Endodermal cell (in vitro differentiated cells): ENCODE data around the gene FEN1. TPM values are rescaled to one million over a fixed set of nuclear protein-coding genes. Genes with fewer than 3 reads are reported as not detected.

ENCODE experiments used
- DNase-seq: peaks from one replicate; pipeline ENCODE4 v3.0.0-alpha.2; 2017
- H3K27ac ChIP-seq: 2 replicates; pipeline ENCODE4 v1.5.1; 2013; ENCODE audit warnings: mild to moderate bottlenecking, low read depth, low read length, moderate library complexity
- H3K27me3 ChIP-seq: 2 replicates; pipeline ENCODE4 v1.6.1; 2013; ENCODE audit warnings: mild to moderate bottlenecking, low read length, moderate library complexity; ENCODE audit not compliant: insufficient read depth, control insufficient read depth, poor library complexity, severe bottlenecking
- H3K36me3 ChIP-seq: 2 replicates; pipeline ENCODE4 v1.7.0; 2013; ENCODE audit warnings: mild to moderate bottlenecking, low read length, moderate library complexity; ENCODE audit not compliant: control insufficient read depth, insufficient read depth
- H3K4me1 ChIP-seq: one replicate; pipeline ENCODE4 v1.7.0; 2013; ENCODE audit warnings: low read length; ENCODE audit not compliant: control insufficient read depth, insufficient read depth
- H3K4me3 ChIP-seq: 2 replicates; pipeline ENCODE4 v1.5.1; 2013; ENCODE audit warnings: mild to moderate bottlenecking, low read length, moderate library complexity
- H3K9ac ChIP-seq: 2 replicates; pipeline ENCODE4 v1.6.1; 2013; ENCODE audit warnings: mild to moderate bottlenecking, low read length, moderate library complexity; ENCODE audit not compliant: poor library complexity, severe bottlenecking; ENCODE audit errors: extremely low read depth
- H3K9me3 ChIP-seq: 2 replicates; pipeline ENCODE4 v1.6.1; 2013; ENCODE audit warnings: mild to moderate bottlenecking, low read length, moderate library complexity; ENCODE audit not compliant: control insufficient read depth
- H3K27ac Mint-ChIP-seq: 2 replicates; pipeline ENCODE4 v1.8.0; 2020; ENCODE audit warnings: mixed read lengths
- H3K27me3 Mint-ChIP-seq: 2 replicates; pipeline ENCODE4 v1.8.0; 2021; ENCODE audit warnings: mild to moderate bottlenecking, mixed read lengths; ENCODE audit not compliant: insufficient read depth
- H3K36me3 Mint-ChIP-seq: 2 replicates; pipeline ENCODE4 v1.8.0; 2020; ENCODE audit warnings: low read depth, mixed read lengths
- H3K4me1 Mint-ChIP-seq: 2 replicates; pipeline ENCODE4 v1.8.0; 2020; ENCODE audit warnings: mixed read lengths
- H3K4me3 Mint-ChIP-seq: 2 replicates; pipeline ENCODE4 v1.8.0; 2020; ENCODE audit warnings: mild to moderate bottlenecking, moderate library complexity, mixed read lengths
- H3K9me3 Mint-ChIP-seq: 2 replicates; pipeline ENCODE4 v1.8.0; 2020; ENCODE audit warnings: mild to moderate bottlenecking, mixed read lengths
- CTCF ChIP-seq: fragments of 200-600 bp; sonication (generic); conservative IDR thresholded peaks from 2 replicates; pipeline ENCODE4 v1.5.0; 2021; ENCODE audit warnings: antibody characterized with exemption, mild to moderate bottlenecking
- WGBS, 2 experiments: methylation state at CpG; one replicate each; pipeline versions ENCODE4 v1.1.5 to v1.1.7; 2013; ENCODE audit warnings: missing lambda C conversion rate in 2 of 2, mixed read lengths in 1 of 2; ENCODE audit not compliant: insufficient coverage in 1 of 2, insufficient read length in 1 of 2; 5-methylcytosine and 5-hydroxymethylcytosine counted together
- total RNA-seq, 2 donors: library from RNA; stranded (reverse); fragmentation: NEBNext Ultra II Directional in 1 of 2; extraction: Animal tissue kit (Norgen Biotek cat#: 25700) in 1 of 2; gene quantifications; 2 replicates in 1 of 2; 3 replicates in 1 of 2; pipeline ENCODE4 v1.2.1, GENCODE V29; 2021

FEN1 gene
- total RNA-seq, 2 donors from 2014 or later, result 66.7 to 81.8 TPM

DNA sequence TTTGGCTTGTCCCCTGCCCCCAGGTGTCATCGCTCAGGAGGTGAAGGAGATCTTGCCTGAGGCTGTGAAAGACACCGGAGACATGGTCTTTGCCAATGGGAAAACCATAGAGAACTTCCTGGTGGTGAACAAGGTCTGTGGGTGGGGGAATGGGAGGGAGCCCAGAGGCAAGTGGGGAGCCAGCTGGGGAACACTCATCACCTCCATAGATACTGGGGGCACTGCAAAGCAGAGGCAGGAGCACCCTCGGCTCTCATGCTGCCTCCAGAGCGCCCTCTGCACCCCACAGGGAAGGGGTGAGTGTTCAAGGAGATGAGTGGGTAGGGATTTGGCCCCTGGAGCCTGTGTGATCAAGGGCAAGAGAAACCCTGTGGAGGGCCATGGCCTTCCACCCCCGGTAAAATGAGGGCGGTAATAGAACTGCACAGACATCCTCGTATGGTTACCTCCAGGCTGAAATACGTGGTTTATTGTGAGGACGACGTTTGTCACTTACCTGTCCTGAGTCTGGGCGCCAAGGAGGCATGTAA lies 14.3 kb upstream of the FEN1 start:
- Mint-ChIP-seq H3K4me1 (no peaks in the 10 kb centered on the region), H3K36me3 (peaks cover 34% of the 10 kb centered on the region), H3K27ac (no peak overlapping the region), H3K4me3 (no peak overlapping the region), H3K9me3 (no peaks in the 10 kb centered on the region), H3K27me3 (no peaks in the 10 kb centered on the region)
- TF ChIP-seq CTCF, result no peak
- H3K36me3 ChIP-seq, result peaks cover 19% of the 10 kb centered on the region
- DNase-seq, result no peak
- H3K9me3 ChIP-seq, result no peaks in the 10 kb centered on the region
- H3K27ac ChIP-seq, result no peak overlapping the region
- H3K9ac ChIP-seq, result no peak overlapping the region
- WGBS, 2 experiments, result 90 to 95% methylated on average over 7 to 11 of the region's 11 CpGs
- no peaks in the 10 kb centered on the region for H3K27me3 ChIP-seq
- H3K4me3 ChIP-seq, result no peak overlapping the region
- H3K4me1 ChIP-seq, result no peaks in the 10 kb centered on the region

GRCh38 chr11:61778920-61779650 lies 13.6 kb upstream of the FEN1 start:
- no peaks in the 10 kb centered on the region for H3K27me3 ChIP-seq
- Mint-ChIP-seq H3K4me3 (no peak overlapping the region), H3K27ac (no peak overlapping the region), H3K36me3 (peaks cover 34% of the 10 kb centered on the region), H3K4me1 (no peaks in the 10 kb centered on the region), H3K27me3 (no peaks in the 10 kb centered on the region), H3K9me3 (no peaks in the 10 kb centered on the region)
- H3K9me3 ChIP-seq, result no peaks in the 10 kb centered on the region
- no peak for TF ChIP-seq CTCF
- 96 to 98% methylated on average over 18 to 24 of the region's 24 CpGs for WGBS, 2 experiments
- no peak overlapping the region for H3K9ac ChIP-seq
- no peak overlapping the region for H3K27ac ChIP-seq
- H3K4me1 ChIP-seq, result no peaks in the 10 kb centered on the region
- no peak for DNase-seq
- no peak overlapping the region for H3K4me3 ChIP-seq
- peaks cover 20% of the 10 kb centered on the region for H3K36me3 ChIP-seq

GRCh38 chr11:61779666-61780525 lies 12.8 kb upstream of the FEN1 start:
- H3K4me1 ChIP-seq, result no peaks in the 10 kb centered on the region
- WGBS, 2 experiments, result 89 to 92% methylated on average over 9 to 14 of the region's 14 CpGs
- Mint-ChIP-seq H3K4me3 (no peak overlapping the region), H3K9me3 (no peaks in the 10 kb centered on the region), H3K27ac (no peak overlapping the region), H3K27me3 (no peaks in the 10 kb centered on the region), H3K36me3 (peaks cover 40% of the 10 kb centered on the region), H3K4me1 (no peaks in the 10 kb centered on the region)
- no peak for TF ChIP-seq CTCF
- no peak overlapping the region for H3K4me3 ChIP-seq
- no peak overlapping the region for H3K27ac ChIP-seq
- H3K9me3 ChIP-seq, result no peaks in the 10 kb centered on the region
- H3K9ac ChIP-seq, result no peak overlapping the region
- DNase-seq, result no peak
- H3K27me3 ChIP-seq, result no peaks in the 10 kb centered on the region
- H3K36me3 ChIP-seq, result peaks cover 20% of the 10 kb centered on the region
